HFFc6 (cell line): ENCODE results near the gene KCTD8. TPM values are rescaled to one million over a fixed set of nuclear protein-coding genes. Genes with fewer than 3 reads are reported as not detected.

Source experiments
- DNase-seq: peaks from one replicate; pipeline ENCODE4 v3.0.0-alpha.2; 2018
- H3K27ac Mint-ChIP-seq: 2 replicates; pipeline ENCODE4 v1.8.0; 2020; ENCODE audit warnings: mild to moderate bottlenecking, mixed read lengths
- H3K27me3 Mint-ChIP-seq: 2 replicates; pipeline ENCODE4 v1.8.0; 2021; ENCODE audit warnings: mild to moderate bottlenecking, moderate library complexity, mixed read lengths; ENCODE audit not compliant: insufficient read depth
- H3K36me3 Mint-ChIP-seq: 2 replicates; pipeline ENCODE4 v1.8.0; 2021; ENCODE audit warnings: low read depth, mixed read lengths
- H3K4me1 Mint-ChIP-seq: 2 replicates; pipeline ENCODE4 v1.8.0; 2020; ENCODE audit warnings: low read depth, mixed read lengths
- H3K4me3 Mint-ChIP-seq: 2 replicates; pipeline ENCODE4 v1.8.0; 2020; ENCODE audit warnings: mild to moderate bottlenecking, moderate library complexity, mixed read lengths
- H3K9me3 Mint-ChIP-seq: 2 replicates; pipeline ENCODE4 v1.8.0; 2020; ENCODE audit warnings: mild to moderate bottlenecking, mixed read lengths
- CTCF ChIP-seq: fragments of 200-600 bp; sonication (generic); IDR thresholded peaks from 2 replicates; pipeline ENCODE4 v1.5.0; 2021; ENCODE audit warnings: antibody characterized with exemption, mild to moderate bottlenecking
- total RNA-seq, 6 experiments: library from RNA; stranded (reverse); fragmentation: NEBNext Ultra II Directional; extraction: Animal tissue kit (Norgen Biotek cat#: 25700); gene quantifications; 2 replicates in 1 of 6; 3 replicates in 5 of 6; pipeline ENCODE4 v1.2.3, GENCODE V29; 2021

The KCTD8 gene
- total RNA-seq, 6 experiments from 2014 or later: not detected

GRCh38 chr4:44368413-44369167, 80.0 kb downstream of the KCTD8 start:
- Mint-ChIP-seq H3K36me3 (no peaks in the 10 kb centered on the region), H3K27me3 (peaks cover 2% of the 10 kb centered on the region; the same call in 1 of the 2 replicates), H3K4me1 (no peaks in the 10 kb centered on the region), H3K9me3 (peaks cover 48% of the 10 kb centered on the region), H3K4me3 (no peak overlapping the region), H3K27ac (no peak overlapping the region)
- no peak for DNase-seq
- no peak for TF ChIP-seq CTCF

GRCh38 chr4:44354172-44354571, 94.4 kb downstream of the KCTD8 start:
- Mint-ChIP-seq H3K36me3 (no peaks in the 10 kb centered on the region; the same call in 1 of the 2 replicates), H3K27ac (no peak overlapping the region), H3K4me1 (no peaks in the 10 kb centered on the region), H3K4me3 (no peak overlapping the region), H3K9me3 (peaks cover 17% of the 10 kb centered on the region), H3K27me3 (no peaks in the 10 kb centered on the region)
- TF ChIP-seq CTCF: no peak
- no peak for DNase-seq

- no peak for DNase-seq
- Mint-ChIP-seq H3K9me3 (peaks cover 21% of the 10 kb centered on the region), H3K36me3 (no peaks in the 10 kb centered on the region; the same call in 1 of the 2 replicates), H3K4me1 (no peaks in the 10 kb centered on the region), H3K27me3 (no peaks in the 10 kb centered on the region), H3K4me3 (no peak overlapping the region), H3K27ac (no peak overlapping the region)
- TF ChIP-seq CTCF: no peak
Observed at GRCh38 chr4:44351069-44351468, 97.5 kb downstream of the KCTD8 start.

GRCh38 chr4:44342800-44343199, 105.8 kb downstream of the KCTD8 start:
- Mint-ChIP-seq H3K27me3 (no peaks in the 10 kb centered on the region; the same call in 1 of the 2 replicates), H3K9me3 (peaks cover 13% of the 10 kb centered on the region), H3K36me3 (no peaks in the 10 kb centered on the region), H3K4me3 (no peak overlapping the region), H3K4me1 (no peaks in the 10 kb centered on the region), H3K27ac (no peak overlapping the region)
- no peak for TF ChIP-seq CTCF
- DNase-seq: no peak

- no peak for TF ChIP-seq CTCF
- no peaks in the 10 kb centered on the region for H3K36me3 Mint-ChIP-seq
- H3K4me1 Mint-ChIP-seq: no peaks in the 10 kb centered on the region
- peaks cover 6% of the 10 kb centered on the region for H3K9me3 Mint-ChIP-seq
- H3K4me3 Mint-ChIP-seq: no peak overlapping the region
- H3K27ac Mint-ChIP-seq: no peak overlapping the region
- no peaks in the 10 kb centered on the region for H3K27me3 Mint-ChIP-seq
- no peak for DNase-seq
Observed at GRCh38 chr4:44326741-44327140, 121.9 kb downstream of the KCTD8 start.
